Measurements from ENCODE around the gene TBC1D14.

Gene TBC1D14

DNA sequence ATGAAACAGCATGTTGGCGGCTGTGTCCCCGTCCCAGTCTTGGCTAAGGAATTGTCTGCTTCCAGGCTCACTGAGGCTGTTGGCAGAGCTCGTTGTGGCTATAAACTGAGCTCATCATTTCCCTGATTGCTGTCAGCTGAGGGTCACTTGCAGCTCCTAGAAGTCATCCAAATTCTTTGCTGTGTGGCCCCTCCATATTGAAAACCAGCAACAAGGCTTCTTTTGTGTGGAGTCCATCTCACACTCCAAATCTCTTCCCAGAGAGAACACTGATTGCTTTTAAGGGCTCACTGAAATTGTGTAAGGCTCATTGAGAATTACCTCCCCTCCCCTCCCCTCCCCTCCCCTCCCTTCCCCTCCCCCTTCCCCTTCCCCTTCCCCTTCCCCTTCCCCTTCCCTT lies 23.3 kb downstream of the TBC1D14 start:
- Mint-ChIP-seq H3K4me1 (peaks cover 29% of the 10 kb centered on the region), H3K27ac (no peak overlapping the region), H3K36me3 (ENCODE audit: low read depth) (peaks cover 37% of the 10 kb centered on the region), H3K27me3 (ENCODE audit: low read depth) (no peaks in the 10 kb centered on the region), H3K9me3 (peaks cover 2% of the 10 kb centered on the region), H3K4me3 (no peak overlapping the region)
- no peak for TF ChIP-seq CTCF (IDR thresholded peaks at IDR 0.05; ENCODE audit: unreplicated experiment in 3 of 3)

DNA sequence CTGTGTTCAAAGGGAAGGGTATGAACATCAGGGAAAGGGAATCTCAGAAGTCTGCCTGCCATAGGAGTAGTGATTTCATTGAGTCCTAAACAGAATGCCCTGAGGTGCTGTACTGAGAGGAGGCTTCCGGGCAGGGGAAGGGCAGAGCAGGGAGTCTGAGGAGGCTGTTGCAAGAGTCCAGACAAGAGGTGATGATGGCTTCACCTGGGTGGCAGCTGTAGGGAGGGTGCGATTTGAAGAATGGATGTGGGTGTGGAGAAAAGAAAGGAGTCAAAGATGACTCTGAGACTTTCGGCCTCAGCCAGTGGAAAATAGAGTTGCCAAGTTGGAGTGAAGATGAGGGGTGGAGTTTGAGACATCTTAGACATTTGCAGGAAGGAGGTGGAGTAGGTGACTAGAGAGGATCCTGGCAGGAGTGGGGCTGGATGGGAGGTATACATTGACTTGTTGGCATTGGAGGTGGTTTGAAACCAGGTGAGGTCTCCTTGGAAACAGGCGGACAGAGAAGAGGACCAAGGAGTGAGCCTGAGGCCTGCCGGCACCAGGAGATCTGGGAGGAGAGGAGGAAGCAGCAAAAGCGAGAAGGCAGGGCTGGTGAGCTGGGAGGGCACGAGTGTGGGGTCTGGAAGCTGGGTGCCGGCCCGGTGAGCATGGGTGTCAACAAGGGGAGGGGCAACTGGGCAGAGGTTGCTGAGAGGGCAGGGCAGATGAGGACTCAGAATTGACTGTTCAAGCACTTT lies 24.2 kb downstream of the TBC1D14 start:
- TF ChIP-seq CTCF (IDR thresholded peaks at IDR 0.05; ENCODE audit: unreplicated experiment in 3 of 3), result no peak
- no peaks in the 10 kb centered on the region for H3K27me3 Mint-ChIP-seq (ENCODE audit: low read depth)
- no peak overlapping the region for H3K27ac Mint-ChIP-seq
- peaks cover 2% of the 10 kb centered on the region for H3K9me3 Mint-ChIP-seq
- H3K4me1 Mint-ChIP-seq, result peaks cover 23% of the 10 kb centered on the region
- H3K36me3 Mint-ChIP-seq (ENCODE audit: low read depth), result peaks cover 37% of the 10 kb centered on the region
- no peak overlapping the region for H3K4me3 Mint-ChIP-seq

- no peak overlapping the region for H3K4me3 Mint-ChIP-seq
- H3K4me1 Mint-ChIP-seq, result peaks cover 18% of the 10 kb centered on the region
- TF ChIP-seq CTCF (IDR thresholded peaks at IDR 0.05; ENCODE audit: unreplicated experiment in 3 of 3), result no peak
- H3K27me3 Mint-ChIP-seq (ENCODE audit: low read depth), result peaks cover 5% of the 10 kb centered on the region
- no peak overlapping the region for H3K27ac Mint-ChIP-seq
- H3K36me3 Mint-ChIP-seq (ENCODE audit: low read depth), result peaks cover 37% of the 10 kb centered on the region
- H3K9me3 Mint-ChIP-seq, result peaks cover 2% of the 10 kb centered on the region
These were observed 26.3 kb downstream of the TBC1D14 start for GRCh38 chr4:6935965-6936364.

DNA sequence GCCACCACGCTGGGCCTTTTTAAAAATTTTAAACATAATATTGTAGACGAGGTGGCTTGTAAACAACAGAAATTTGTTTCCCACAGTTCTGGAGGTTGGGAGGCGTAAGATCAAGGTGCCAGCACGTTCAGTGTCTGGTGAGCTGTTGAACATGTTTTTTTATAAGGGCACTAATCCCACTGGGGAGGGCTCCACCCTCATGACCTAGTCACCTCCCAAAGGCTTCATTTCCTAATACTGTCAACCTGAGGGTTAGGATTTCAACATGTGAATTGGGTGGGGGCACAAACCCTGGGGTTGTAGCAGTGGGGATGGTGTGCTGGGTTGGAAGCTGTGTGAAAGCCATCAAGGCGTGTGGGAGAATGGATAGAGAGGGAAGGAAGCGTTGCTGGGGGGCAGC lies 27.6 kb downstream of the TBC1D14 start:
- Mint-ChIP-seq H3K27me3 (ENCODE audit: low read depth) (peaks cover 5% of the 10 kb centered on the region), H3K27ac (peak overlapping the region in 1 of 3 experiments; percentile 54), H3K4me1 (peaks cover 20% of the 10 kb centered on the region), H3K9me3 (no peaks in the 10 kb centered on the region), H3K36me3 (ENCODE audit: low read depth) (peaks cover 31% of the 10 kb centered on the region), H3K4me3 (no peak overlapping the region)
- no peak for TF ChIP-seq CTCF (IDR thresholded peaks at IDR 0.05; ENCODE audit: unreplicated experiment in 3 of 3)

GRCh38 chr4:6937754-6938153 lies 28.1 kb downstream of the TBC1D14 start:
- Mint-ChIP-seq H3K4me1 (peaks cover 25% of the 10 kb centered on the region), H3K9me3 (no peaks in the 10 kb centered on the region), H3K27ac (peak overlapping the region in 1 of 3 experiments; percentile 54), H3K27me3 (ENCODE audit: low read depth) (peaks cover 5% of the 10 kb centered on the region), H3K36me3 (ENCODE audit: low read depth) (peaks cover 28% of the 10 kb centered on the region), H3K4me3 (no peak overlapping the region)
- no peak for TF ChIP-seq CTCF (IDR thresholded peaks at IDR 0.05; ENCODE audit: unreplicated experiment in 3 of 3)

GRCh38 chr4:6938237-6938636 lies 28.6 kb downstream of the TBC1D14 start:
- H3K36me3 Mint-ChIP-seq (ENCODE audit: low read depth), result peaks cover 28% of the 10 kb centered on the region

More at GRCh38 chr4:6938237-6938636, 28.6 kb downstream of the TBC1D14 start:
- H3K4me1 Mint-ChIP-seq, result peaks cover 30% of the 10 kb centered on the region
- no peak for TF ChIP-seq CTCF (IDR thresholded peaks at IDR 0.05; ENCODE audit: unreplicated experiment in 3 of 3)
- H3K27me3 Mint-ChIP-seq (ENCODE audit: low read depth), result peaks cover 6% of the 10 kb centered on the region
- peak overlapping the region in 1 of 3 experiments; percentile 58 for H3K27ac Mint-ChIP-seq
- H3K4me3 Mint-ChIP-seq, result no peak overlapping the region
- H3K9me3 Mint-ChIP-seq, result no peaks in the 10 kb centered on the region
